ENCODE results near the gene CLIC1.

The CLIC1 gene

DNA sequence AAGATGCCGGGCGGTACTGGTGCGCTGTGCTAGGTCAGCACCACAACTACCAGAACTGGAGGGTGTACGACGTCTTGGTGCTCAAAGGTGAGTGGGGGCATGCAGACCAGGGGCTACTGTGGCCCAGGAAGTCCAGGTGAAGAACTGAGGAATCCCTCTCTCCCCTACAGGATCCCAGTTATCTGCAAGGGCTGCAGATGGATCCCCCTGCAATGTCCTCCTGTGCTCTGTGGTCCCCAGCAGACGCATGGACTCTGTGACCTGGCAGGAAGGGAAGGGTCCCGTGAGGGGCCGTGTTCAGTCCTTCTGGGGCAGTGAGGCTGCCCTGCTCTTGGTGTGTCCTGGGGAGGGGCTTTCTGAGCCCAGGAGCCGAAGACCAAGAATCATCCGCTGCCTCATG, 28.6 kb downstream of the CLIC1 start:
- no peak overlapping the region for H3K27ac ChIP-seq (ENCODE audit: low read depth, low read length)
- no peak overlapping the region for H3K4me3 ChIP-seq (ENCODE audit: low read depth, low read length)
- no peaks in the 10 kb centered on the region for H3K9me3 ChIP-seq (ENCODE audit: control insufficient read depth, insufficient read depth, low read length)
- H3K27me3 ChIP-seq (ENCODE audit: control insufficient read depth, insufficient read depth, low read length), result no peaks in the 10 kb centered on the region
- H3K4me1 ChIP-seq (ENCODE audit: control insufficient read depth, insufficient read depth, low read length), result no peaks in the 10 kb centered on the region
- H3K36me3 ChIP-seq (ENCODE audit: control insufficient read depth, insufficient read depth, low read length), result no peaks in the 10 kb centered on the region
- no peak overlapping the region for H3K9ac ChIP-seq (ENCODE audit: low read depth, low read length)

DNA sequence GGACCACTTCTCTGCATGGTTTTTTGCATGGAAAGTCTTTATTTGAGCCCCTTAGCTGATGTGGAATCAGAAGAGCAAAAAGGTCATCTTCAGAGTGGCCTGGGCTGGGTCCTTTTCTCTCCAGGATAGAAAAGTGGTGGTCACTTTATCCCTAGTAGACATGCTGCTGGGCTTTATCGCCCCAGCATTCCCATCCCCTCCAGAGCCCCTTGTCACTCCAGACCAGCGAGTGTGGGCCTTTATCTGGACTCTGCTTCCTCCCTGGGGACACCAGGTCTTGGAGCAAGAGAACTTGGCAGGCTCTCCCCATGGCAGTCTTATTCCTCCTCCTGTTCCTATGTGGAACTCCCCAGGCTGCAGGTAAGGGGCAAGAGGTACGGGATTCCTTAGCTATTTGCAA, 29.7 kb downstream of the CLIC1 start, which contains the start of gene LY6G6F:
LY6G6F (plus strand) TSS at position 268 of the 400 bp plus-strand sequence; CDS start at position 309, 41 bp downstream.
- Histone ChIP-seq H3K9me3 (ENCODE audit: control insufficient read depth, insufficient read depth, low read length) (no peaks in the 10 kb centered on the region), H3K4me1 (ENCODE audit: control insufficient read depth, insufficient read depth, low read length) (0 out of 2 replicates have a peak, but pooled peaks cover 7% of the 10 kb centered on the region), H3K36me3 (ENCODE audit: control insufficient read depth, insufficient read depth, low read length) (no peaks in the 10 kb centered on the region), H3K4me3 (ENCODE audit: low read depth, low read length) (no peak within 1 kb of the TSS), H3K9ac (ENCODE audit: low read depth, low read length) (no peak within 1 kb of the TSS), H3K27me3 (ENCODE audit: control insufficient read depth, insufficient read depth, low read length) (no peaks in the 10 kb centered on the region), H3K27ac (ENCODE audit: low read depth, low read length) (no peak within 1 kb of the TSS)

DNA sequence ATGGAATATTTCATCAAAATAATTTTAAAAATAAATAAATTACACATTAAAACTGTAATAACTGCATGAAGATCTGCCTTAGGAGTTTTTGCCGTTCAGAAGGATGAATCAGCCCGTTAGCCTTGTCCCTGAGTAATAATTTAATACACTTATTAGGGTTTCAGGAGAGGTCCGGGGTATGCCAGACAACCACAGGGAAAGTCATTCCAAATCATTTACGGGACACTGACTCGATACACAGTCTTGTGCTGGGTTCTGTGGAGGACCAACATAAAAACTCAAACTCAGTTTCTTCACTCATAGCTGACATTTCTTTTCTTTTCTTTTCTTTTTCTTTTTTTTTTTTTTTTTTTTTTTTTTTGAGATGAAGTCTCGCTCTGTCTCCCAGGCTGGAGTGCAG, 30.4 kb downstream of the CLIC1 start:
- Histone ChIP-seq H3K9me3 (ENCODE audit: control insufficient read depth, insufficient read depth, low read length) (no peaks in the 10 kb centered on the region), H3K9ac (ENCODE audit: low read depth, low read length) (no peak overlapping the region), H3K36me3 (ENCODE audit: control insufficient read depth, insufficient read depth, low read length) (no peaks in the 10 kb centered on the region; the same call in 1 of the 2 replicates), H3K27ac (ENCODE audit: low read depth, low read length) (no peak overlapping the region), H3K4me3 (ENCODE audit: low read depth, low read length) (no peak overlapping the region), H3K4me1 (ENCODE audit: control insufficient read depth, insufficient read depth, low read length) (0 out of 2 replicates have a peak, but pooled peaks cover 7% of the 10 kb centered on the region), H3K27me3 (ENCODE audit: control insufficient read depth, insufficient read depth, low read length) (no peaks in the 10 kb centered on the region)

DNA sequence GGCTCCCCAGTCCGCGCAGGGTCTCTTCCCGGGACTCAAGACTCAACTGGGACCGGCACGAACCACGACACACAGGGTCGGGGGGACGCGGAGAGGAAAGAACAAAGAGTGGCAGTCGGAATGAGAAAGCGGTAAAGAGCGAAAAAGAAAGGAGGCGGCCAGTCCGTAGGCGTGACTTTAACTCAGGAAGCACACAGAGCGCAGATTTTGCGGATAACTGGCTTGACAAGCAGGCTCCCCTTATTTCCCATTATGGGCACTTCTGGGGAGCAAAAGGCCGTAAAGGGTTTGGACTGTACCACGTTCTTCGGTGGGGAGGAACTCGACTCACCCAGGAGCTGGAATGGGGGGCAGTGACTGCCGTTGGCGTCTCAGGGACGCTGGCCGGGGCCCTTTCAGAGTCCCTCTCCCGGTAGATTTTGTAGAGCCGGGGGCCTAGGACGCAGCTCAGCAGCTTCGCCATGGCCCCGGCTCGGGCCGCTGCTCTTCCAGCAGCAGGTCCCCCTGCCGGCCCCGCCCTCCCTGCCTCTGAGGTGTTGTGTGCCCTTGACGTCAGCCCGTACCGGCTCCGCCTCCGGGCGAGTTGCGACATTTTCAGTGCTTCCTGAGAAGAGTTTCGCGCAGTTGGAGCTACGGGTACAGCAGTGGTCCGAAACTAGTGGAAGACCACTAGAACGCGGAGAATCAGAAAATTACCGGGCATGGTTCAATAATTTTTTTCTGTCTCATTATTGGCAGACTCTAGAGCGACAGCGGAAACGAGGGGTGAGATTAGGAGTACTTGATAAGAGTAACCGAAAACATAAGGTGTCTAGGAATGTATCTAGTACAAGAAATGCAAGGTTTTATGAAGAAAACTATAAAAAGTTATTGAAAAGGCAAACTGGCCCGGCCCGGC, 33.3 kb downstream of the CLIC1 start, which contains the start of gene ABHD16A:
ABHD16A (minus strand) TSS at position 506 of the 898 bp plus-strand sequence; CDS start at position 463, 43 bp downstream.
- no peaks in the 10 kb centered on the region for H3K27me3 ChIP-seq (ENCODE audit: control insufficient read depth, insufficient read depth, low read length)
- peak within 1 kb of the TSS; percentile 75 for H3K9ac ChIP-seq (ENCODE audit: low read depth, low read length)
- H3K9me3 ChIP-seq (ENCODE audit: control insufficient read depth, insufficient read depth, low read length), result no peaks in the 10 kb centered on the region
- 0 out of 2 replicates have a peak, but pooled peaks cover 7% of the 10 kb centered on the region for H3K4me1 ChIP-seq (ENCODE audit: control insufficient read depth, insufficient read depth, low read length)
- peak within 1 kb of the TSS; percentile 93 for H3K27ac ChIP-seq (ENCODE audit: low read depth, low read length)
- H3K4me3 ChIP-seq (ENCODE audit: low read depth, low read length), result peak within 1 kb of the TSS; percentile 89
- peaks cover 17% of the 10 kb centered on the region; the same call in 1 of the 2 replicates for H3K36me3 ChIP-seq (ENCODE audit: control insufficient read depth, insufficient read depth, low read length)

DNA sequence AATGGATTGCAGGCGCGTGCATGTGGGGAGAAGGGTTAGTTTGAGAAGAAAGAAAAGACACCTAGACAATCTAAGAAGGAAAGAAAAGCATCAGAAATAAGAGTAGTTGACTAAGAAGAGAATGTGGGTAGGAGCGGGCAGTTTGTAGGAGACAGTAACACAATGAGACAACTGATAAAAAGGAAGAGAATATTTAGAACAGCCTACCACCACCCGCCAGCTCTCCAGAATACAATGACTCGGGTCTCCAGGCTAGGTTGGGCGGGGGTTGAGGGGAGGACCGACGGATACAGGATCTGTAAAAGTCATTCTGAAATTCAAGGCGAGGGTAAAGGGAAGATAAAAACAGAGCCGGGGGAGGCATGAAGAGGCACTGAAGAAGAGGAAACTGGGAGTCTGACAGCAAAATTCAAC, 33.9 kb downstream of the CLIC1 start:
- peak overlapping the region; percentile 89 for H3K4me3 ChIP-seq (ENCODE audit: low read depth, low read length)
- no peaks in the 10 kb centered on the region for H3K27me3 ChIP-seq (ENCODE audit: control insufficient read depth, insufficient read depth, low read length)
- 0 out of 2 replicates have a peak, but pooled peaks cover 7% of the 10 kb centered on the region for H3K4me1 ChIP-seq (ENCODE audit: control insufficient read depth, insufficient read depth, low read length)
- H3K27ac ChIP-seq (ENCODE audit: low read depth, low read length), result peak overlapping the region; percentile 93
- H3K36me3 ChIP-seq (ENCODE audit: control insufficient read depth, insufficient read depth, low read length), result peaks cover 17% of the 10 kb centered on the region; the same call in 1 of the 2 replicates
- no peaks in the 10 kb centered on the region for H3K9me3 ChIP-seq (ENCODE audit: control insufficient read depth, insufficient read depth, low read length)
- peak overlapping the region; percentile 75 for H3K9ac ChIP-seq (ENCODE audit: low read depth, low read length)

DNA sequence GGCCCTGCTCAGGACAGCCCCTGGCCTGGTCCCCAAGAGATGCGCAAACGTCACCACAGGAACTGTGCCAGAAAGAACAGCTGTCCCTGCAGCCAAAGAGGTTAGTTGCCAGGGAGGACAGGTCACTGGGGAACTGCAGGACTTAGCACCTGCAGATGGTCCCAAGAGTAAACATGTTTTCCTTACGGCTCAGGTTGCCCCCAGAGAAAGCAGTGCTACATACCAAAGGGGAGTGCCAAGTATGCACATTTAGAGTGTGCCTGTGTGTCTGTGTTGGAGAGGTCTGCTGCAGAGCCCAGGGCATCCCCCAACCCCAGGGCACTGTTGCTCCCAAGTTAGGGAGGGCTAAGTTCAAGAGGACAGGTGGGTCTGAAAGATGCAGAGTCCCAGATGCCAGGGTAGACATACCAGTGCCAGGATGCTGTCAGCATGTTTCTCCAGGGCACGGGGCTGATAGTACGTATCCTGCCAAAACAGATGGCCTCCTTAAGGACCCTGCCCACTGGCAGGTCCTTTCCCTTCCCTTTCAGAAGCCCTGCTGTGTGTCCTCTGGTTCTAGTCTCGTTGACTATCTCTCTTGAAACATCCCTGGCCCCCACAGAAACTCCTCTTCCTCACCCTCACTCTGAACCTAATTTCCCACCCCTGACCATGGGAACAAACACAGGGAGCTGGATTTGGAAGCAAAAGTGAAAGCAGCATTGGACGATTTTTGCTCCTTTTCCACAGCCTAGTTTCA, 34.5 kb downstream of the CLIC1 start:
- Histone ChIP-seq H3K36me3 (ENCODE audit: control insufficient read depth, insufficient read depth, low read length) (peaks cover 21% of the 10 kb centered on the region; the same call in 1 of the 2 replicates), H3K9me3 (ENCODE audit: control insufficient read depth, insufficient read depth, low read length) (no peaks in the 10 kb centered on the region), H3K4me1 (ENCODE audit: control insufficient read depth, insufficient read depth, low read length) (0 out of 2 replicates have a peak, but pooled peaks cover 7% of the 10 kb centered on the region), H3K27me3 (ENCODE audit: control insufficient read depth, insufficient read depth, low read length) (no peaks in the 10 kb centered on the region), H3K4me3 (ENCODE audit: low read depth, low read length) (peak overlapping the region; percentile 89), H3K9ac (ENCODE audit: low read depth, low read length) (peak overlapping the region; percentile 75; the same call in 1 of the 2 replicates), H3K27ac (ENCODE audit: low read depth, low read length) (peak overlapping the region; percentile 93)

DNA sequence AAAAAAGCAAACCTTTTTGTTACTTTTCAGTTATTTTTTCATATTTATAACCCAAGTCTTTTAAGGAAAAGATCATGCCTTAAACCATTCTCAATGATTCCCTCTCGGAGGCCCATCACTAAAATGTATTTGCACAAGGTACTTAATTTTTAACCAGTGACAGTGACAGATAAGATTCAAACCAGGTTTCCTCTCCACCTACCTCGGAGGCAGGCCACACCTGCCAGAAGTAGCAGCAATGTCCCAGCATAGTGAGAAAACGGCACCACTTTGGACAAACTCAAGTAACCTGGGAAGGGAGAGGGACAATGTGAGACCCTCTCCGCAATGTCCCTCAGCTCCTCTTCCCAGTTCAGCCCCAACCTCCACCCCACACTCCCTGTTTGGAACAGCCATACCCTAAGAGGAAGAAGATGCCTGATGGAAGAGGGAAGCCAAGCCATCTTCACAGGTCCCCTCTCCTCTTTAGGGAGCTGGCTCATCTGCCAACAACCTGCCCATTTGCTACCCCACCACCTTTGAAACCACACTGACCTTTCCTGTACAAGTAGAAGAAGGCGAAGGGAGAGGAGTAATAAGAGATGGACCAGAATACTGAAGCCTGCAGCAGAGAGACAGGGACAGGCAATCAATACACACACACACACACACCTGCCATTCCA, 35.5 kb downstream of the CLIC1 start:
- Histone ChIP-seq H3K9me3 (ENCODE audit: control insufficient read depth, insufficient read depth, low read length) (no peaks in the 10 kb centered on the region), H3K4me3 (ENCODE audit: low read depth, low read length) (no peak overlapping the region), H3K4me1 (ENCODE audit: control insufficient read depth, insufficient read depth, low read length) (0 out of 2 replicates have a peak, but pooled peaks cover 7% of the 10 kb centered on the region), H3K27me3 (ENCODE audit: control insufficient read depth, insufficient read depth, low read length) (no peaks in the 10 kb centered on the region), H3K36me3 (ENCODE audit: control insufficient read depth, insufficient read depth, low read length) (peaks cover 28% of the 10 kb centered on the region), H3K27ac (ENCODE audit: low read depth, low read length) (no peak overlapping the region), H3K9ac (ENCODE audit: low read depth, low read length) (no peak overlapping the region)

DNA sequence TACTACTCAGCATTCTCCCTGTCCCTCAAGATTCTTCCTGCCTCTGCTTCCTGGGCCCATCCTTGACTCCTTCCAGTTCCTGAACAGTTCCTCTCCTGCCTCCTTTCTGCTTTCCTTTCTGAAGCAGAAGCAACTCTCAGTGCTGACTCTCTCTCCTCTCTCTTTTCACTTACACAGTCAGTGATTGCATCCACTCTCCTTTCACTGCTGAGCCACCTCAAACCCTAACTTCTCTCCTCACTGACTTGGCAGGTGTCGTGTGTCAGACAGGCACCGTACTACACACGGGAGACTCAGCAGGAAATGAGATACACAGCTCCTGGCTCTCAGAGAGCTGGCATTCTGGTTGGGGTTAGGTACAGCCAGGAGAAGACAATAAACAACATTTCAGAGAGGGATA, 38.8 kb downstream of the CLIC1 start:
- H3K27me3 ChIP-seq (ENCODE audit: control insufficient read depth, insufficient read depth, low read length), result no peaks in the 10 kb centered on the region
- H3K4me1 ChIP-seq (ENCODE audit: control insufficient read depth, insufficient read depth, low read length), result 0 out of 2 replicates have a peak, but pooled peaks cover 7% of the 10 kb centered on the region
- no peak overlapping the region for H3K9ac ChIP-seq (ENCODE audit: low read depth, low read length)
- no peak overlapping the region for H3K27ac ChIP-seq (ENCODE audit: low read depth, low read length)
- no peaks in the 10 kb centered on the region for H3K9me3 ChIP-seq (ENCODE audit: control insufficient read depth, insufficient read depth, low read length)
- H3K36me3 ChIP-seq (ENCODE audit: control insufficient read depth, insufficient read depth, low read length), result peaks cover 52% of the 10 kb centered on the region
- H3K4me3 ChIP-seq (ENCODE audit: low read depth, low read length), result no peak overlapping the region

DNA sequence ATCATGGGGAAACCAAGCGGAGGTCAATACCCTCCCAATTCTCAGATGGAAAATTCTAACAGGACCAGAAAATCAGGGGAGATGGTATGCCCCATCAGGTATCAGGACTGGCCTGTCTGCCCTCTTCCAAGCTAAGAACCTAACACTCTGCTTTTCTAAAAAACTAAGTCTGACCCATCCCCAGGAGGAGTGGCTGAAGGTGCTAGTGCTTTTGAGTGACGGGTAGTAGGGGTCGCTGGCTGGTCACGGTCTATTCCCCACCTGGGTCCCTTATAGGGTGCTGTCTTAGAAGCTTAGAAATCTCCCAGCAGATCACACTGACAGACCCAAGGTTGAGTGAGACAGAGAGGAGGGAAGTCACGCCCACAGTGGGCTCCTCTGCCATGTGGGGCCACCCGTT, 42.8 kb downstream of the CLIC1 start:
- H3K9me3 ChIP-seq (ENCODE audit: control insufficient read depth, insufficient read depth, low read length), result no peaks in the 10 kb centered on the region
- no peak overlapping the region for H3K4me3 ChIP-seq (ENCODE audit: low read depth, low read length)
- no peak overlapping the region for H3K27ac ChIP-seq (ENCODE audit: low read depth, low read length)
- no peak overlapping the region for H3K9ac ChIP-seq (ENCODE audit: low read depth, low read length)
- H3K27me3 ChIP-seq (ENCODE audit: control insufficient read depth, insufficient read depth, low read length), result no peaks in the 10 kb centered on the region
- H3K4me1 ChIP-seq (ENCODE audit: control insufficient read depth, insufficient read depth, low read length), result no peaks in the 10 kb centered on the region; the same call in 1 of the 2 replicates
- H3K36me3 ChIP-seq (ENCODE audit: control insufficient read depth, insufficient read depth, low read length), result peaks cover 72% of the 10 kb centered on the region

DNA sequence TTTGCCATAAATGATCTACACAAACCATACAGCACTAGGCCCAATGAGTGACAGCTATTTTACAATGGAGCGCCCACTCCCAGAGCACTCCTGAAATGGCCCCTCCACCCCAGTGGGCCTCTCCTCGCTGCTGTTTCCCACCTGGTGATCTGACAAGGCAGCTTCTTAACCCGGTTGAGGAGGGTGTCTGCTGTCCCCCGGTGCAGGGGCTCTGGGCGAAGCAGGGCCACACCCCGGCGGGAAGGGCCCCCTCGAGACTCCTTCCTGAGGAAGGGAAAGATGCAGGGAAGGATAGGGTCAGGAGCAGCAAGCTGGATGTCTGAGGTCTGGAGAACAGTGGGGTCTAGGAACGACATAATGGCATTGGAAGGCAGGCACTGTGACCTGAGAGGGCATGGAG, 43.4 kb downstream of the CLIC1 start:
- H3K9ac ChIP-seq (ENCODE audit: low read depth, low read length), result no peak overlapping the region
- H3K4me1 ChIP-seq (ENCODE audit: control insufficient read depth, insufficient read depth, low read length), result peaks cover 4% of the 10 kb centered on the region; the same call in 1 of the 2 replicates
- no peak overlapping the region for H3K27ac ChIP-seq (ENCODE audit: low read depth, low read length)
- H3K27me3 ChIP-seq (ENCODE audit: control insufficient read depth, insufficient read depth, low read length), result no peaks in the 10 kb centered on the region
- peaks cover 78% of the 10 kb centered on the region for H3K36me3 ChIP-seq (ENCODE audit: control insufficient read depth, insufficient read depth, low read length)
- H3K4me3 ChIP-seq (ENCODE audit: low read depth, low read length), result no peak overlapping the region
- H3K9me3 ChIP-seq (ENCODE audit: control insufficient read depth, insufficient read depth, low read length), result no peaks in the 10 kb centered on the region

Measured in HUES48 (cell line).